Lower leg skin (tissue), 4 donors: Measurements from ENCODE around the gene BHLHE40. TPM values are rescaled to one million over a fixed set of nuclear protein-coding genes. Genes with fewer than 3 reads are reported as not detected.

Source experiments
- DNase-seq, 2 donors: peaks; one replicate each; pipeline ENCODE4 v3.0.0-alpha.2; 2019; ENCODE audit warnings: low spot score in 2 of 2
- H3K4me3 ChIP-seq: fragments of 200-600 bp; sonication (generic); 2 replicates; pipeline ENCODE4 v1.5.1; 2017; ENCODE audit warnings: mild to moderate bottlenecking, low read depth; ENCODE audit not compliant: poor library complexity, severe bottlenecking
- POLR2A ChIP-seq, 2 donors: fragments of 450-650 bp; IDR thresholded peaks; one replicate each; pipeline ENCODE4 v1.6.1; 2016 to 2017; ENCODE audit warnings: antibody characterized with exemption in 2 of 2, mild to moderate bottlenecking in 1 of 2, moderate library complexity in 1 of 2
- WGBS, 2 donors: methylation state at CpG; one replicate each; pipeline ENCODE4 v1.1.5; 2018; 5-methylcytosine and 5-hydroxymethylcytosine counted together
- intact Hi-C: fragments of 100-400 bp; cut with DNase I; formaldehyde crosslinking; loops from one replicate; pipeline ENCODE4 v1.15.0; 2023; ENCODE audit warnings: low total_unique reads
- total RNA-seq, 4 donors: library from RNA; depleted of rRNA; stranded (reverse); fragments of >200 nt; gene quantifications; one replicate each; pipeline ENCODE4 v1.1.0, GENCODE V29; 2016
- TF ChIP-seq, protein P1 (sequence below), 3 donors: fragments of 450-650 bp; IDR thresholded peaks; one replicate each; pipeline ENCODE4 v1.5.1; 2016; ENCODE audit warnings: antibody characterized with exemption in 3 of 3, mild to moderate bottlenecking in 3 of 3, moderate library complexity in 2 of 3

The BHLHE40 gene
- total RNA-seq, 4 donors from 2014 or later = 69.9 to 178 (median 143) TPM

DNA sequence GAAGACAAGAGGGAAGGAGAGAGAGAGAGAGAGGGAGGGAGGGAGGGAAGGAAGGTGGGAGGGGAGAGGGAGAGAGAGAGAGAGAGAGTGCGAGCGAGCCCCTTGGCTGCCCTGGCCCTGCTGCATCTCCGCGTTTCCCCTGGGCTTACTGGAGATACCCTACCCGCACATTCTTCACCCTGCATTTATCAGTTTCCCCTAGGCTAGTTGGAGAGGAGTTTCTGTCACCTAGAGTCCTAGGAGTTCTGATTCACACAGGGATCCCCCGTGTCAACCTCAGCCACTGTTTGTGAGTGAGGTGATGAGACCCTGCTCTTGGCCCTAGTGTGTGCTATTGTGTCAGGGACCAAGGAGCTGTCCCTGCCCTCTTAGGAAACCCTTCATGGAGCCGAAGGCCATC lies 18.7 kb downstream of the BHLHE40 start:
- DNase-seq = peak in 1 of 2 donors; percentile 62
- intact Hi-C loops = no loop called here
- no peak for TF ChIP-seq POLR2A (IDR thresholded peaks at IDR 0.05)
- TF ChIP-seq, protein P1, sequence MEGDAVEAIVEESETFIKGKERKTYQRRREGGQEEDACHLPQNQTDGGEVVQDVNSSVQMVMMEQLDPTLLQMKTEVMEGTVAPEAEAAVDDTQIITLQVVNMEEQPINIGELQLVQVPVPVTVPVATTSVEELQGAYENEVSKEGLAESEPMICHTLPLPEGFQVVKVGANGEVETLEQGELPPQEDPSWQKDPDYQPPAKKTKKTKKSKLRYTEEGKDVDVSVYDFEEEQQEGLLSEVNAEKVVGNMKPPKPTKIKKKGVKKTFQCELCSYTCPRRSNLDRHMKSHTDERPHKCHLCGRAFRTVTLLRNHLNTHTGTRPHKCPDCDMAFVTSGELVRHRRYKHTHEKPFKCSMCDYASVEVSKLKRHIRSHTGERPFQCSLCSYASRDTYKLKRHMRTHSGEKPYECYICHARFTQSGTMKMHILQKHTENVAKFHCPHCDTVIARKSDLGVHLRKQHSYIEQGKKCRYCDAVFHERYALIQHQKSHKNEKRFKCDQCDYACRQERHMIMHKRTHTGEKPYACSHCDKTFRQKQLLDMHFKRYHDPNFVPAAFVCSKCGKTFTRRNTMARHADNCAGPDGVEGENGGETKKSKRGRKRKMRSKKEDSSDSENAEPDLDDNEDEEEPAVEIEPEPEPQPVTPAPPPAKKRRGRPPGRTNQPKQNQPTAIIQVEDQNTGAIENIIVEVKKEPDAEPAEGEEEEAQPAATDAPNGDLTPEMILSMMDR (IDR thresholded peaks at IDR 0.05) = no peak
- 86 to 96% methylated on average over 7 of the region's 7 CpGs for WGBS, 2 donors
- no peak overlapping the region for H3K4me3 ChIP-seq

DNA sequence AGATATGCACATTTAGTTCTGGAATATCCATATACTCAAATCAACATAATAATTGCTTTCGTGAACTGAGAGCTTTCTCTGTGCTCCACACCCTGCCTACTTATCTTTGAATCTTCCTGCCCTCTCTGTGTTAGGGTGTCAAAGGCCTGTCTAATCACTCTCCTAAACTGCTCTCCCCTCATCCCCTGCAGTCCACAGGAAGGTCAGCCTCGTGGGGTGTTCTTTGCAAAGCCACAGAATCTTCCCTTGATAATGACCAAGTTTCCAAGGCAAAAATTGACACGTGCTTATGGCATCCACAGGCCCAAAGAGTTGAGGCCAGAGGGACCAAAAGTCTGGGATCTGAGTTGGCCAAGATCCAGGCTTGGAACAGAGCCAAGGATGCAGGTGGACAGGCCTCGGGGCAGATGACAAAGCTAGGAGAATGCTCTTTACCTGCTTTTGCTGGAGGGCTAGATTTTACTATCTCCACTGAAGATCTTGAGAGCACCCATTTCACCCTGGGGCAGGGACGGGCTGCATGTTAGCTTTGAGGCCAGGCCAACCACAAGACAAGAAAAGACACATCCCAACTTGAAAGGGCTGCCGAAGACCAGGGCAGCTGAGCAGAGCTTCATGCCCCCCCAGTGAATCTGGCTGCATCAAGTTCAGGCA lies 20.4 kb downstream of the BHLHE40 start:
- intact Hi-C loops = no loop called here
- H3K4me3 ChIP-seq = no peak overlapping the region
- WGBS, 2 donors = 44% methylated on average over 6 of the region's 6 CpGs
- peak in 1 of 2 donors; percentile 83 for DNase-seq
- no peak for TF ChIP-seq POLR2A (IDR thresholded peaks at IDR 0.05)
- TF ChIP-seq, protein P1 (IDR thresholded peaks at IDR 0.05) = no peak

DNA sequence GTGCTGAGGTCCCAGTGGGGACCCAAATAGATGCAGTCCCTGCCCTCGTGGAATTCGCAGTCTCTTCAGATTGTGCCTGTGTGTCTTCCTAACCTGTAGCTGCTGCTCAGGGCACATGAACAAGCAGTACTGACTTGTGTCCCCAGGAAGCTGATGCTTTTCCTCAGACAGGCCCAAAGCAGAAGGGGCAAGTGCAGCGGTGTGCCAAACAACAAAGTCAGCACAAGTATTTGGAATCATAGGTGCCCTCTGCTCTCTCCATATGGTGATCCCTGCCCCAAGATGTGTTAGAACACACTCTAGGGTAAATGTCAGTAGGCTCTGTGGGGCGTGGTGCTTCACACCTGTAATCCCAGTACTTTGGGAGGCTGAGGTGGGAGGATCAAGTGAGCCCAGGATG lies 21.9 kb downstream of the BHLHE40 start:
- WGBS, 2 donors = 91 to 95% methylated on average over 4 of the region's 4 CpGs
- intact Hi-C loops = no loop called here

DNA sequence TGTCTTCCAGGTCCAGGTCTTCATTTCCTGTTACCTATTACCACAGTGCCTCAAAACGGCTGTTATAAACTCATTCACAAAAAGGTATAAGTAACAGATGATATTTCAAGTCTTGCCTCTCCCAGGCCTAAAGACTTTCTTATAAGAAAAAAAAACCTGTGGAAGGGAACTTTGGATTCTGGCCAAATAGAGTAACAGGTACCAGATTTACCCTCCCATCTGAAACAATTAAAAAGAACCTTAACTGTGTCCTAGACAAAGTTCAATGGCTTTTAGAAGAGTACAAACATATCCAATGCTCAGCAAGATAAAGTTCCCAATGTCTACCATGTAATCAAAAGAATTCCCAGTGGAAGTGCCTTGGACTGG lies 22.6 kb downstream of the BHLHE40 start:
- DNase-seq = no peak
- intact Hi-C loops = no loop called here
- TF ChIP-seq, protein P1 (IDR thresholded peaks at IDR 0.05) = no peak
- no peak for TF ChIP-seq POLR2A (IDR thresholded peaks at IDR 0.05)
- H3K4me3 ChIP-seq = no peak overlapping the region
- WGBS, 2 donors = 61 to 71% methylated on average over 1 of the region's 1 CpG

More for the DNA sequence above, 21.9 kb downstream of the BHLHE40 start:
- TF ChIP-seq, protein P1 (IDR thresholded peaks at IDR 0.05) = no peak
- no peak for TF ChIP-seq POLR2A (IDR thresholded peaks at IDR 0.05)
- peak in 1 of 2 donors; percentile 39 for DNase-seq
- H3K4me3 ChIP-seq = no peak overlapping the region

DNA sequence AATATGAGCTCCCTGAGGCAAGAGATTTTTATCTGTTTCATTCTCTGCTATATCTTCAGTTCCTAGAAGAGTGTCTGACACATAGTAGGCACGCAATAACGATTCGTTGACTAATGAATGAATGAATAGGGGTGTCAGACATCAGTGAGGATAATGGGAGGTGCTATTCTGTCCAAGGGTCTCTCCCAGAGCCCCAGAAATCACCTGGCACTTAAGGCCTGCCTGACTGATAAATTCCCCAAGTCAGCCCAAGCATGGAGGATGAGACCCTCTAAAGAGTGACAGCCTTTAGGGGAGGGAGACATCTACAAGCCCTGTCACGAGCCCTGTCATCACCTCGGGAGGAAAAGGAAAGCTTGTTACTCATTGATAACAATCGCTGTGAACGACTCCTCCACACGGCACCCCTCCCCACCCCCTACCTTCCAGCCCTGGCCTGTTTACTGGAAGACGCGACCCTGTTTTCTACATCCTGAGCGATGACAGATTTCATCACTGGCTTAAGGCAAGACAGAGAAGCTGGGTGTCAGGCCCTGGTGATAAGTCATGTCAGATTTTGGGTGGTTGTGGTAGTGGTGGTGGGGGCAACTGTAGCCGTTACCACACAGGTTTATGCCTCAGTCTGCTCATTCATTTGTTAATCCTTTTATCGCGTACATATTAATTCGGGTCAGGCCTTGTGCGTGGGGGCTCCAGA lies 23.1 kb downstream of the BHLHE40 start:
- TF ChIP-seq POLR2A (IDR thresholded peaks at IDR 0.05) = no peak
- TF ChIP-seq, protein P1 (IDR thresholded peaks at IDR 0.05) = no peak
- 53 to 67% methylated on average over 16 of the region's 16 CpGs for WGBS, 2 donors
- peak in 1 of 2 donors; percentile 82 for DNase-seq
- H3K4me3 ChIP-seq = no peak overlapping the region
- intact Hi-C loops = no loop called here
